HG02798 (cell line): Measurements from ENCODE around the gene LIN9.
"Not testable (repeated sequence)": the region's sequence is repeated elsewhere in the genome, so short reads cannot be mapped to it uniquely, and the experiment has no call there.

Experiments used
- ATAC-seq: cut with Tn5 transposase; IDR thresholded peaks from one replicate; pipeline ENCODE4 v1.9.1; 2021; ENCODE audit warnings: mild to moderate bottlenecking; ENCODE audit not compliant: unreplicated experiment, poor library complexity

Gene LIN9

GRCh38 chr1:226220473-226221189 is 88.3 kb downstream of the LIN9 start:
- ATAC-seq: no peak

- ATAC-seq: no peak
Measured at GRCh38 chr1:226217273-226217672, 91.7 kb downstream of the LIN9 start.

GRCh38 chr1:226216056-226216455 is 92.9 kb downstream of the LIN9 start:
- ATAC-seq: no peak

GRCh38 chr1:226215239-226215638 is 93.7 kb downstream of the LIN9 start:
- ATAC-seq: no peak

- no peak for ATAC-seq
Measured at GRCh38 chr1:226212545-226212944, 96.4 kb downstream of the LIN9 start.

- no peak for ATAC-seq
Measured at GRCh38 chr1:226211181-226211821, 97.7 kb downstream of the LIN9 start.

GRCh38 chr1:226210571-226211176 is 98.3 kb downstream of the LIN9 start:
- no peak for ATAC-seq

- ATAC-seq: no peak
Measured at GRCh38 chr1:226209307-226210059, 99.5 kb downstream of the LIN9 start.

- ATAC-seq: no peak
Measured at GRCh38 chr1:226207048-226207447, 101.9 kb downstream of the LIN9 start.

- no peak for ATAC-seq
Measured at GRCh38 chr1:226204198-226204597, 104.8 kb downstream of the LIN9 start.

GRCh38 chr1:226203655-226204054 is 105.3 kb downstream of the LIN9 start:
- no peak for ATAC-seq

GRCh38 chr1:226203240-226203639 is 105.7 kb downstream of the LIN9 start:
- ATAC-seq: no peak

GRCh38 chr1:226202666-226203065 is 106.3 kb downstream of the LIN9 start:
- not testable (repeated sequence) for ATAC-seq

GRCh38 chr1:226202246-226202645 is 106.7 kb downstream of the LIN9 start:
- ATAC-seq: no peak

- ATAC-seq: no peak
Measured at GRCh38 chr1:226201029-226201593, 107.9 kb downstream of the LIN9 start.

GRCh38 chr1:226199971-226200370 is 109.0 kb downstream of the LIN9 start:
- no peak for ATAC-seq

- no peak for ATAC-seq
Measured at GRCh38 chr1:226195144-226195543, 113.8 kb downstream of the LIN9 start.

GRCh38 chr1:226187380-226187779 is 121.6 kb downstream of the LIN9 start:
- no peak for ATAC-seq

GRCh38 chr1:226187019-226187322 is 122.0 kb downstream of the LIN9 start:
- ATAC-seq: no peak

GRCh38 chr1:226186124-226187018 is 122.6 kb downstream of the LIN9 start, which contains the start of gene ACBD3:
Gene ACBD3 (minus strand): TSS chr1:226186741. CDS start chr1:226186675, 66 bp downstream.
- ATAC-seq: peak; percentile 94
